Measurements from ENCODE around the gene MYH8.

DNA sequence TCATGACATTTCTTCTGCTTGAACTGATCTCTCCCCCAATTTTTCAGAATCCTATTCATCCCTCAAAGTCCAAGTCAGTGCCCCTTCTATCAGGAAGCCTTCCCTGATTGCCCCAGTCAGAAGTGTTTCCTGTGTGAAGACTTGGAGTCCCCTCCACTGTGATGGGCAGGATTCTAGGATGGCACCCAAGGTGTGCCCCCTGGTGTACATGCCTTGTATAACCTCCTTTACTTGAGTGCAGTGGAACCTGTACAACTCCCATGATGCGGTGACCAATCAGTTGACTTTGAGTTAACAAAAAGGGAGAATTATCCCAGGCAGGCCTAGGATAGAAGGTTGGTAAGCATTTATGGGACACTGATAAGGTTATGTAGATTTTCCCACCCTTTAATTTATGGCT lies 72.3 kb downstream of the MYH8 start:
- TF ChIP-seq, protein P1, sequence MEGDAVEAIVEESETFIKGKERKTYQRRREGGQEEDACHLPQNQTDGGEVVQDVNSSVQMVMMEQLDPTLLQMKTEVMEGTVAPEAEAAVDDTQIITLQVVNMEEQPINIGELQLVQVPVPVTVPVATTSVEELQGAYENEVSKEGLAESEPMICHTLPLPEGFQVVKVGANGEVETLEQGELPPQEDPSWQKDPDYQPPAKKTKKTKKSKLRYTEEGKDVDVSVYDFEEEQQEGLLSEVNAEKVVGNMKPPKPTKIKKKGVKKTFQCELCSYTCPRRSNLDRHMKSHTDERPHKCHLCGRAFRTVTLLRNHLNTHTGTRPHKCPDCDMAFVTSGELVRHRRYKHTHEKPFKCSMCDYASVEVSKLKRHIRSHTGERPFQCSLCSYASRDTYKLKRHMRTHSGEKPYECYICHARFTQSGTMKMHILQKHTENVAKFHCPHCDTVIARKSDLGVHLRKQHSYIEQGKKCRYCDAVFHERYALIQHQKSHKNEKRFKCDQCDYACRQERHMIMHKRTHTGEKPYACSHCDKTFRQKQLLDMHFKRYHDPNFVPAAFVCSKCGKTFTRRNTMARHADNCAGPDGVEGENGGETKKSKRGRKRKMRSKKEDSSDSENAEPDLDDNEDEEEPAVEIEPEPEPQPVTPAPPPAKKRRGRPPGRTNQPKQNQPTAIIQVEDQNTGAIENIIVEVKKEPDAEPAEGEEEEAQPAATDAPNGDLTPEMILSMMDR (IDR thresholded peaks at IDR 0.05), result peak in 1 of 6 experiments; percentile 14
- TF ChIP-seq POLR2A (IDR thresholded peaks at IDR 0.05), result no peak

All from Peyer's patch (tissue), 4 donors.